SK-N-SH (cell line): ENCODE measurements around the gene SHANK2. TPM values are rescaled to one million over a fixed set of nuclear protein-coding genes. Genes with fewer than 3 reads are reported as not detected.
A peak's percentile ranks its signal among the peaks of the same experiment; 100 is the strongest.

Experiments used
- CTCF ChIA-PET: fragments of 300-600, 350-600 bp; formaldehyde crosslinking; extraction: SDS; loops from one replicate; lab custom pipeline; 2021; lab: Yijun Ruan, JAX
- POLR2A ChIA-PET: fragments of 350-600 bp; sonication (Branson Sonifier 250); formaldehyde crosslinking; extraction: SDS; loops from one replicate; lab custom pipeline; 2020; ENCODE audit warnings: antibody characterized with exemption, inconsistent platforms; lab: Yijun Ruan, JAX
- DNase-seq: peaks from one replicate; pipeline ENCODE4 v3.0.0; 2012
- H2AFZ ChIP-seq: fragments of 200-600 bp; sonication (generic); 2 replicates; pipeline ENCODE4 v1.8.1; 2016; ENCODE audit warnings: antibody characterized with exemption, mild to moderate bottlenecking, low read depth
- H3F3A ChIP-seq: fragments of 200-600 bp; sonication (generic); replicated peaks from 2 replicates; pipeline ENCODE3; 2016; ENCODE audit warnings: antibody characterized with exemption, mild to moderate bottlenecking; ENCODE audit not compliant: insufficient read depth
- H3K27ac ChIP-seq, 2 experiments: fragments of 200-500 bp in 1 of 2; fragments of 200-600 bp in 1 of 2; sonication (Bioruptor generic) in 1 of 2; sonication (generic), shearing (Covaris generic) in 1 of 2; 2 replicates each; pipeline versions ENCODE4 v1.5.1 to v1.6.1; 2014 to 2016; ENCODE audit warnings: low read depth in 2 of 2, inconsistent platforms in 1 of 2, low read length in 1 of 2, mild to moderate bottlenecking in 1 of 2, mixed read lengths in 1 of 2
- H3K27me3 ChIP-seq: fragments of 200-600 bp; sonication (generic), shearing (Covaris generic); 2 replicates; pipeline ENCODE4 v1.6.1; 2016; ENCODE audit warnings: mixed run types; ENCODE audit not compliant: insufficient read depth
- H3K36me3 ChIP-seq, 2 experiments: fragments of 200-500 bp in 1 of 2; fragments of 200-600 bp in 1 of 2; sonication (Bioruptor generic) in 1 of 2; sonication (generic) in 1 of 2; replicated peaks in 1 of 2; 2 replicates each; pipeline versions ENCODE3 to v1.5.1; 2014 to 2016; ENCODE audit warnings: low read length in 1 of 2, mild to moderate bottlenecking in 1 of 2; ENCODE audit not compliant: insufficient read depth in 2 of 2, control insufficient read depth in 1 of 2
- H3K4me1 ChIP-seq, 2 experiments: fragments of 200-500 bp in 1 of 2; fragments of 200-600 bp in 1 of 2; sonication (Bioruptor generic) in 1 of 2; sonication (generic), shearing (Covaris generic) in 1 of 2; 2 replicates each; pipeline versions ENCODE4 v1.5.1 to v1.6.1; 2014 to 2016; ENCODE audit warnings: low read depth in 1 of 2, low read length in 1 of 2, mixed run types in 1 of 2; ENCODE audit not compliant: insufficient read depth in 2 of 2, control insufficient read depth in 1 of 2
- H3K4me2 ChIP-seq: fragments of 200-600 bp; sonication (generic), shearing (Covaris generic); 2 replicates; pipeline ENCODE4 v1.6.1; 2017; ENCODE audit warnings: mixed run types
- H3K4me3 ChIP-seq, 2 experiments: fragments of 200-500 bp in 1 of 2; fragments of 200-600 bp in 1 of 2; sonication (Bioruptor generic) in 1 of 2; sonication (generic), shearing (Covaris generic) in 1 of 2; 2 replicates each; pipeline versions ENCODE4 v1.5.1 to v1.8.1; 2014 to 2016; ENCODE audit warnings: low read depth in 2 of 2, inconsistent platforms in 1 of 2, low read length in 1 of 2, mild to moderate bottlenecking in 1 of 2, mixed read lengths in 1 of 2, moderate library complexity in 1 of 2
- H3K79me2 ChIP-seq: fragments of 200-600 bp; sonication (generic); 2 replicates; pipeline ENCODE4 v1.8.1; 2017; ENCODE audit warnings: mild to moderate bottlenecking; ENCODE audit not compliant: insufficient read depth
- H3K9ac ChIP-seq: fragments of 200-600 bp; sonication (generic); 2 replicates; pipeline ENCODE4 v1.6.1; 2017; ENCODE audit warnings: mixed run types
- H3K9me2 ChIP-seq: fragments of 200-600 bp; sonication (generic); 2 replicates; pipeline ENCODE4 v1.6.1; 2017; ENCODE audit warnings: mixed run types
- H3K9me3 ChIP-seq: fragments of 200-600 bp; sonication (generic); 2 replicates; pipeline ENCODE4 v1.6.1; 2017; ENCODE audit warnings: mixed run types, mild to moderate bottlenecking, moderate library complexity
- H4K20me1 ChIP-seq: fragments of 200-600 bp; sonication (generic); 2 replicates; pipeline ENCODE4 v1.6.1; 2017; ENCODE audit warnings: mild to moderate bottlenecking, mixed run types; ENCODE audit not compliant: insufficient read depth
- CHD2 ChIP-seq: fragments of 150-350 bp; IDR thresholded peaks from 2 replicates; pipeline ENCODE4 v1.6.1; 2018; ENCODE audit warnings: low read length; ENCODE audit not compliant: partially characterized antibody
- EP300 ChIP-seq, 2 experiments: IDR thresholded peaks; 2 replicates each; pipeline versions ENCODE4 v1.4.0 to v1.6.1; 2012; ENCODE audit warnings: borderline replicate concordance in 1 of 2, low read depth in 1 of 2, low read length in 1 of 2
- FOSL2 ChIP-seq: IDR thresholded peaks from 2 replicates; pipeline ENCODE4 v1.4.0; 2012; ENCODE audit warnings: low read depth, mild to moderate bottlenecking, moderate library complexity, borderline replicate concordance
- FOXM1 ChIP-seq: IDR thresholded peaks from 2 replicates; pipeline ENCODE4 v1.4.0; 2012; ENCODE audit warnings: low read depth, mild to moderate bottlenecking
- GABPA ChIP-seq: IDR thresholded peaks from 2 replicates; pipeline ENCODE4 v1.4.0; 2012; ENCODE audit warnings: low read depth, mild to moderate bottlenecking
- JUND ChIP-seq: IDR thresholded peaks from 2 replicates; pipeline ENCODE4 v1.4.0; 2012
- MXI1 ChIP-seq: IDR thresholded peaks from 2 replicates; pipeline ENCODE4 v1.6.1; 2012; ENCODE audit warnings: mild to moderate bottlenecking, low read depth, low read length, improper control_type of control experiment
- NRF1 ChIP-seq: IDR thresholded peaks from 2 replicates; pipeline ENCODE4 v1.6.1; 2012; ENCODE audit warnings: low read depth, mild to moderate bottlenecking, low read length
- POLR2AphosphoS5 ChIP-seq: IDR thresholded peaks from 2 replicates; pipeline ENCODE4 v1.6.1; 2012; ENCODE audit warnings: low read depth, low read length
- RAD21 ChIP-seq: IDR thresholded peaks from 2 replicates; pipeline ENCODE4 v1.6.1; 2012; ENCODE audit warnings: mild to moderate bottlenecking, low read length
- RFX5 ChIP-seq: IDR thresholded peaks from 2 replicates; pipeline ENCODE4 v1.6.1; 2012; ENCODE audit warnings: mild to moderate bottlenecking, improper control_type of control experiment, low read length
- SIN3A ChIP-seq: IDR thresholded peaks from 2 replicates; pipeline ENCODE4 v1.6.1; 2012; ENCODE audit warnings: low read depth, mild to moderate bottlenecking, low read length, moderate library complexity, borderline replicate concordance
- SMC3 ChIP-seq: IDR thresholded peaks from 2 replicates; pipeline ENCODE4 v1.6.1; 2012; ENCODE audit warnings: low read depth, low read length, improper control_type of control experiment
- TCF12 ChIP-seq: IDR thresholded peaks from 2 replicates; pipeline ENCODE4 v1.4.0; 2012
- WGBS: methylation state at CpG from one replicate; pipeline ENCODE4 v1.1.6; 2017; ENCODE audit warnings: low lambda C conversion rate; 5-methylcytosine and 5-hydroxymethylcytosine counted together
- polyA plus RNA-seq, 3 experiments: library from polyadenylated mRNA; depleted of rRNA; stranded (reverse); fragments of >200 nt; gene quantifications; 2 replicates each; pipeline ENCODE4 v1.2.3, GENCODE V29; 2012
- TF ChIP-seq, protein P1 (sequence below): IDR thresholded peaks from 2 replicates; pipeline ENCODE4 v1.4.0; 2012; ENCODE audit warnings: low read depth, borderline replicate concordance
- TF ChIP-seq, protein P2 (sequence below): IDR thresholded peaks from 2 replicates; pipeline ENCODE4; 2012
- TF ChIP-seq, protein P3 (sequence below): IDR thresholded peaks from 2 replicates; pipeline ENCODE4 v1.4.0; 2012; ENCODE audit warnings: low read depth

Gene SHANK2
- polyA plus RNA-seq, 1 of the 3 experiments (the other 2 are of a cell fraction): under 0.01 TPM

DNA sequence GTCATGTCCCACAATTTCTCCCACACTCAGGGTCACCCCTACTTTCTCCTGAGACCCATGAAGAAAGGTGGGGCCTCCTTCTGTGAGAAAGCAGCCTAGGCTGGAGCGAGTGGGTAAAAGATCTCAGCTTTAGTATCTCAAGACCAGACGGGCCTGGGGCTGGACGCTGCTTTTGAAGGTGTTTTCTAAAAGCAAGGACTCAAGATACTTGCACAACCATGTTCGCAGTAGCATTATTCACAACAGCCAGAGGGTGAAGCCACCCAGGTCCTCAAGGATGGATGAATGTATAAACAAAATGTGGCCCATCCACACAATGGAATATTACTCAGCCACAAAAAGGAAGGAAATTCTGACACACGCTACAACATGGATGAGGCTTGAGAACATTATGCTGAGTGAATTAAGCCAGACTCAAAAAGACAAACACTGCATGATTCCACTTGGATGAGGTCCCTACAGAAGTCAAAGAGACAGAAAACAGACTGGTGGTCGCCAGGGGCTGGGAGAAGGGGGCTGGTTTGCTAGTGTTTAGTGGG lies 10.6 kb downstream of the SHANK2 start:
- no peak overlapping the region for H3K4me2 ChIP-seq
- WGBS: 54% methylated on average over 6 of the region's 6 CpGs
- no peaks in the 10 kb centered on the region for H3K9me2 ChIP-seq
- H3K27ac ChIP-seq: no peak overlapping the region
- no peaks in the 10 kb centered on the region for H3K4me1 ChIP-seq
- H3K9ac ChIP-seq: no peak overlapping the region
- H3K9me3 ChIP-seq: no peaks in the 10 kb centered on the region
- CTCF ChIA-PET: interaction anchor here (4.3 kb wide), 1 partner anchor 10 kb away, joined by 22 read pairs; the partner anchor contains the start of gene SHANK2
- no peak overlapping the region for H2AFZ ChIP-seq
- no peaks in the 10 kb centered on the region for H3K27me3 ChIP-seq
- DNase-seq: no peak
- H3K4me3 ChIP-seq: no peak overlapping the region
- no peaks in the 10 kb centered on the region for H3F3A ChIP-seq
- no peaks in the 10 kb centered on the region for H4K20me1 ChIP-seq
- TF ChIP-seq NRF1 (no peak), GABPA (no peak), POLR2AphosphoS5 (no peak), SMC3 (no peak), JUND (no peak), FOSL2 (no peak), EP300 (IDR thresholded peaks at IDR 0.05; ENCODE audit: borderline replicate concordance in 1 of 2, low read depth in 1 of 2, low read length in 1 of 2) (no peak), RAD21 (no peak), CHD2 (no peak), FOXM1 (no peak), TCF12 (no peak)
- TF ChIP-seq, protein P1, sequence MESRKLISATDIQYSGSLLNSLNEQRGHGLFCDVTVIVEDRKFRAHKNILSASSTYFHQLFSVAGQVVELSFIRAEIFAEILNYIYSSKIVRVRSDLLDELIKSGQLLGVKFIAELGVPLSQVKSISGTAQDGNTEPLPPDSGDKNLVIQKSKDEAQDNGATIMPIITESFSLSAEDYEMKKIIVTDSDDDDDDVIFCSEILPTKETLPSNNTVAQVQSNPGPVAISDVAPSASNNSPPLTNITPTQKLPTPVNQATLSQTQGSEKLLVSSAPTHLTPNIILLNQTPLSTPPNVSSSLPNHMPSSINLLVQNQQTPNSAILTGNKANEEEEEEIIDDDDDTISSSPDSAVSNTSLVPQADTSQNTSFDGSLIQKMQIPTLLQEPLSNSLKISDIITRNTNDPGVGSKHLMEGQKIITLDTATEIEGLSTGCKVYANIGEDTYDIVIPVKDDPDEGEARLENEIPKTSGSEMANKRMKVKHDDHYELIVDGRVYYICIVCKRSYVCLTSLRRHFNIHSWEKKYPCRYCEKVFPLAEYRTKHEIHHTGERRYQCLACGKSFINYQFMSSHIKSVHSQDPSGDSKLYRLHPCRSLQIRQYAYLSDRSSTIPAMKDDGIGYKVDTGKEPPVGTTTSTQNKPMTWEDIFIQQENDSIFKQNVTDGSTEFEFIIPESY: no peak
- TF ChIP-seq, protein P2, sequence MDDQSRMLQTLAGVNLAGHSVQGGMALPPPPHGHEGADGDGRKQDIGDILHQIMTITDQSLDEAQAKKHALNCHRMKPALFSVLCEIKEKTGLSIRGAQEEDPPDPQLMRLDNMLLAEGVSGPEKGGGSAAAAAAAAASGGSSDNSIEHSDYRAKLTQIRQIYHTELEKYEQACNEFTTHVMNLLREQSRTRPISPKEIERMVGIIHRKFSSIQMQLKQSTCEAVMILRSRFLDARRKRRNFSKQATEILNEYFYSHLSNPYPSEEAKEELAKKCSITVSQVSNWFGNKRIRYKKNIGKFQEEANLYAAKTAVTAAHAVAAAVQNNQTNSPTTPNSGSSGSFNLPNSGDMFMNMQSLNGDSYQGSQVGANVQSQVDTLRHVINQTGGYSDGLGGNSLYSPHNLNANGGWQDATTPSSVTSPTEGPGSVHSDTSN: no peak
- TF ChIP-seq, all 33 proteins: peak for 0
- POLR2A ChIA-PET: no interaction called here
- H3K36me3 ChIP-seq: no peaks in the 10 kb centered on the region
- no peaks in the 10 kb centered on the region for H3K79me2 ChIP-seq

DNA sequence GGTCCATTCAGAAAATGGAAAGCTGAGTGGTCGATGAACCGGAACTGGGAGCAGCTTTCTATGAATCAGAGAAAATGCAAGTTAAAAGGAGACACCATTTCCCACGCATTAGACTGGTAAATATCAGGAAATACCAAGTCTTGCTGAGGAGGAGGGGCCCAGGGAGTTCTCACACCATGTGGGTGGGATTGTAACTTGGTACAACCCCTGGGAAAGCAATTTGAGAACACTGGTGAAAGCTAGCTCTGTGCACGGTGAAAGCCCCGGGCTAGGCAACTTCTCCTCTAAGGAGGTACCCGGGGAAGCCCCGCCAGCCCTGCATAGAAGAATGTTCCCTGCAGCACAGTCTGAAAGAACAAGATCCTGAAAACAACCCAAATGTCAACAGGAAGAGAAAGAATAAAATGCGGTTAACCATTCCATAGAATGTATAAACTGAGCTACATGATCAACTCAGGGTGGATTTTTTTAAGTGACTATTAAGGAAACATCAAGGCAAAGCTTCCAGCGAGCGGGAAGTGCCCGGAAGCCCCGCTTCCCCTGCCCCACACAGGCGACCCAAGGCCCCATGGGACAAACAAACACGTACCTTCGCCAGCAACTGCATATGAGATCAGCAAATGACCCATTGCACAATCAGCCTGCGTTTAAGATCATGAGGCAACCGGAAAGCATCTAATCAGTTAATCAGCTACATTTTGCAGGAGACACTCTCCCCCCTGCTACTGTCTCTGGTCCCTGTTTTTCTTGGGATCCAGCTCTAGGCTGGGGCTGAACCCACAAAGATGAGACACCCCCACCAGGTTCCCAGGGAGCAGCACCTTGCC lies 11.3 kb downstream of the SHANK2 start:
- H3K27me3 ChIP-seq: no peaks in the 10 kb centered on the region
- H3K9ac ChIP-seq: no peak overlapping the region
- H3K27ac ChIP-seq: no peak overlapping the region
- H3K4me3 ChIP-seq: no peak overlapping the region
- H3K36me3 ChIP-seq: no peaks in the 10 kb centered on the region
- ChIA-PET CTCF (interaction anchor here (0.8 to 4.3 kb wide), 2 partner anchors 11 to 29 kb away, joined by 3 to 22 read pairs; partner anchors contain the start of gene SHANK2), POLR2A (no interaction called here)
- WGBS: 37% methylated on average over 14 of the region's 17 CpGs
- no peaks in the 10 kb centered on the region for H3K9me3 ChIP-seq
- DNase-seq: peak; percentile 12
- H3K4me2 ChIP-seq: no peak overlapping the region
- no peak overlapping the region for H2AFZ ChIP-seq
- TF ChIP-seq MXI1: no peak
- TF ChIP-seq, protein P3, sequence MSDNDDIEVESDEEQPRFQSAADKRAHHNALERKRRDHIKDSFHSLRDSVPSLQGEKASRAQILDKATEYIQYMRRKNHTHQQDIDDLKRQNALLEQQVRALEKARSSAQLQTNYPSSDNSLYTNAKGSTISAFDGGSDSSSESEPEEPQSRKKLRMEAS: no peak
- TF ChIP-seq RFX5: no peak
- TF ChIP-seq, protein P1: no peak
- no peak for TF ChIP-seq SIN3A
- H3K79me2 ChIP-seq: no peaks in the 10 kb centered on the region
- H3K4me1 ChIP-seq: no peaks in the 10 kb centered on the region
- H3F3A ChIP-seq: no peaks in the 10 kb centered on the region
- no peaks in the 10 kb centered on the region for H3K9me2 ChIP-seq
- H4K20me1 ChIP-seq: no peaks in the 10 kb centered on the region
